Activated CD4-positive, alpha-beta memory T cell treated with anti-CD3 and anti-CD28 coated beads, Interleukin-2, amount 10 ng/mL, durations not matched to agents 7 days and 5 days (primary cell): ENCODE measurements around the gene ANXA3. TPM values are rescaled to one million over a fixed set of nuclear protein-coding genes. Genes with fewer than 3 reads are reported as not detected.

Source experiments
- CTCF ChIA-PET: fragments of 350-600 bp; sonication (Branson Sonifier 250); formaldehyde crosslinking; loops from one replicate; lab custom pipeline; 2021; ENCODE audit warnings: antibody characterized with exemption, inconsistent platforms; lab: Charles Lee
- POLR2A ChIA-PET: fragments of 350-600 bp; sonication (Branson Sonifier 250); formaldehyde crosslinking; loops from one replicate; lab custom pipeline; 2021; ENCODE audit warnings: antibody characterized with exemption; lab: Charles Lee
- DNase-seq: peaks from one replicate; pipeline ENCODE4 v3.0.0-alpha.2; 2020
- H3K27ac Mint-ChIP-seq: one replicate; pipeline ENCODE4 v1.8.0; 2021; ENCODE audit warnings: mild to moderate bottlenecking, mixed read lengths
- H3K27me3 Mint-ChIP-seq: one replicate; pipeline ENCODE4 v1.8.0; 2021; ENCODE audit warnings: mixed read lengths
- H3K36me3 Mint-ChIP-seq: one replicate; pipeline ENCODE4 v1.8.0; 2021; ENCODE audit warnings: low read depth, mixed read lengths
- H3K4me1 Mint-ChIP-seq: one replicate; pipeline ENCODE4 v1.8.0; 2021; ENCODE audit warnings: mixed read lengths
- H3K4me3 Mint-ChIP-seq: one replicate; pipeline ENCODE4 v1.8.0; 2021; ENCODE audit warnings: mild to moderate bottlenecking, mixed read lengths
- H3K9me3 Mint-ChIP-seq: one replicate; pipeline ENCODE4 v1.8.0; 2021; ENCODE audit warnings: mixed read lengths
- total RNA-seq, 2 experiments: library from RNA; stranded (reverse); gene quantifications; one replicate each; pipeline ENCODE4 v1.2.3, GENCODE V29; 2021

The ANXA3 gene
- total RNA-seq, 2 experiments from 2014 or later: 0.38 TPM

- peaks cover 40% of the 10 kb centered on the region for H3K27me3 Mint-ChIP-seq
- no peak overlapping the region for H3K27ac Mint-ChIP-seq
- DNase-seq: no peak
- H3K4me3 Mint-ChIP-seq: no peak overlapping the region
- no peaks in the 10 kb centered on the region for H3K9me3 Mint-ChIP-seq
- peaks cover 10% of the 10 kb centered on the region for H3K4me1 Mint-ChIP-seq
- ChIA-PET POLR2A (no interaction called here), CTCF (no interaction called here)
- H3K36me3 Mint-ChIP-seq: peaks cover 3% of the 10 kb centered on the region
Observed at GRCh38 chr4:78552389-78553042, 946 bp downstream of the ANXA3 start.

- Mint-ChIP-seq H3K9me3 (no peaks in the 10 kb centered on the region), H3K36me3 (peaks cover 3% of the 10 kb centered on the region), H3K27ac (no peak overlapping the region), H3K4me1 (peaks cover 10% of the 10 kb centered on the region), H3K4me3 (no peak overlapping the region), H3K27me3 (peaks cover 40% of the 10 kb centered on the region)
- POLR2A ChIA-PET: no interaction called here
- CTCF ChIA-PET: no interaction called here
- DNase-seq: no peak
Observed at GRCh38 chr4:78553043-78553396, 1.4 kb downstream of the ANXA3 start.

- H3K36me3 Mint-ChIP-seq: peaks cover 3% of the 10 kb centered on the region
- H3K27me3 Mint-ChIP-seq: peaks cover 41% of the 10 kb centered on the region
- H3K4me3 Mint-ChIP-seq: no peak overlapping the region
- ChIA-PET CTCF (no interaction called here), POLR2A (no interaction called here)
- DNase-seq: no peak
- no peaks in the 10 kb centered on the region for H3K9me3 Mint-ChIP-seq
- H3K27ac Mint-ChIP-seq: no peak overlapping the region
- H3K4me1 Mint-ChIP-seq: peaks cover 10% of the 10 kb centered on the region
Observed at GRCh38 chr4:78553529-78554060, 2.0 kb downstream of the ANXA3 start.

GRCh38 chr4:78556665-78557064 lies 5.1 kb downstream of the ANXA3 start:
- H3K27ac Mint-ChIP-seq: no peak overlapping the region
- ChIA-PET POLR2A (no interaction called here), CTCF (no interaction called here)
- no peaks in the 10 kb centered on the region for H3K9me3 Mint-ChIP-seq
- peaks cover 35% of the 10 kb centered on the region for H3K27me3 Mint-ChIP-seq
- H3K4me1 Mint-ChIP-seq: peaks cover 5% of the 10 kb centered on the region
- H3K36me3 Mint-ChIP-seq: no peaks in the 10 kb centered on the region
- no peak for DNase-seq
- H3K4me3 Mint-ChIP-seq: no peak overlapping the region

GRCh38 chr4:78557841-78558240 lies 6.3 kb downstream of the ANXA3 start:
- H3K4me1 Mint-ChIP-seq: no peaks in the 10 kb centered on the region
- ChIA-PET POLR2A (no interaction called here), CTCF (no interaction called here)
- H3K27ac Mint-ChIP-seq: no peak overlapping the region
- no peaks in the 10 kb centered on the region for H3K9me3 Mint-ChIP-seq
- no peak for DNase-seq
- no peaks in the 10 kb centered on the region for H3K36me3 Mint-ChIP-seq
- no peak overlapping the region for H3K4me3 Mint-ChIP-seq
- peaks cover 40% of the 10 kb centered on the region for H3K27me3 Mint-ChIP-seq

- Mint-ChIP-seq H3K4me3 (no peak overlapping the region), H3K27me3 (peaks cover 36% of the 10 kb centered on the region), H3K36me3 (no peaks in the 10 kb centered on the region), H3K9me3 (no peaks in the 10 kb centered on the region), H3K27ac (no peak overlapping the region), H3K4me1 (no peaks in the 10 kb centered on the region)
- ChIA-PET POLR2A (interaction anchor here (0.5 kb wide), 1 partner anchor 10 kb away, joined by 4 read pairs; no protein-coding TSS in a partner anchor), CTCF (no interaction called here)
- DNase-seq: no peak
Observed at GRCh38 chr4:78558410-78558809, 6.8 kb downstream of the ANXA3 start.

GRCh38 chr4:78560296-78560963 lies 8.9 kb downstream of the ANXA3 start:
- H3K27me3 Mint-ChIP-seq: peaks cover 26% of the 10 kb centered on the region
- POLR2A ChIA-PET: no interaction called here
- H3K4me1 Mint-ChIP-seq: no peaks in the 10 kb centered on the region
- no peaks in the 10 kb centered on the region for H3K36me3 Mint-ChIP-seq
- CTCF ChIA-PET: interaction anchor here (0.6 kb wide), 1 partner anchor 964 kb away, joined by 3 read pairs; no protein-coding TSS in a partner anchor
- H3K27ac Mint-ChIP-seq: no peak overlapping the region
- DNase-seq: no peak
- H3K9me3 Mint-ChIP-seq: no peaks in the 10 kb centered on the region
- H3K4me3 Mint-ChIP-seq: no peak overlapping the region

GRCh38 chr4:78561677-78562076 lies 10.1 kb downstream of the ANXA3 start:
- Mint-ChIP-seq H3K36me3 (no peaks in the 10 kb centered on the region), H3K9me3 (no peaks in the 10 kb centered on the region), H3K4me1 (no peaks in the 10 kb centered on the region), H3K27me3 (peaks cover 28% of the 10 kb centered on the region), H3K27ac (no peak overlapping the region), H3K4me3 (no peak overlapping the region)
- no peak for DNase-seq
- ChIA-PET POLR2A (interaction anchor here (0.6 kb wide), 1 partner anchor 47 kb away, joined by 3 read pairs; no protein-coding TSS in a partner anchor), CTCF (no interaction called here)

GRCh38 chr4:78562687-78563086 lies 11.1 kb downstream of the ANXA3 start:
- POLR2A ChIA-PET: interaction anchor here (0.5 kb wide), 1 partner anchor 212 kb away, joined by 3 read pairs; no protein-coding TSS in a partner anchor
- Mint-ChIP-seq H3K36me3 (no peaks in the 10 kb centered on the region), H3K9me3 (no peaks in the 10 kb centered on the region), H3K27me3 (peaks cover 28% of the 10 kb centered on the region), H3K4me1 (no peaks in the 10 kb centered on the region), H3K27ac (no peak overlapping the region), H3K4me3 (no peak overlapping the region)
- CTCF ChIA-PET: no interaction called here
- no peak for DNase-seq

GRCh38 chr4:78565971-78566372 lies 14.4 kb downstream of the ANXA3 start:
- no peak for DNase-seq
- Mint-ChIP-seq H3K9me3 (no peaks in the 10 kb centered on the region), H3K27me3 (peaks cover 19% of the 10 kb centered on the region), H3K36me3 (no peaks in the 10 kb centered on the region), H3K4me1 (no peaks in the 10 kb centered on the region), H3K4me3 (no peak overlapping the region), H3K27ac (no peak overlapping the region)
- ChIA-PET POLR2A (no interaction called here), CTCF (no interaction called here)

- Mint-ChIP-seq H3K27ac (no peak overlapping the region), H3K4me3 (no peak overlapping the region), H3K36me3 (no peaks in the 10 kb centered on the region), H3K4me1 (no peaks in the 10 kb centered on the region), H3K27me3 (peaks cover 18% of the 10 kb centered on the region), H3K9me3 (no peaks in the 10 kb centered on the region)
- ChIA-PET POLR2A (no interaction called here), CTCF (no interaction called here)
- DNase-seq: no peak
Observed at GRCh38 chr4:78566834-78567499, 15.4 kb downstream of the ANXA3 start.

GRCh38 chr4:78567500-78568060 lies 16.0 kb downstream of the ANXA3 start:
- Mint-ChIP-seq H3K27ac (no peak overlapping the region), H3K4me1 (no peaks in the 10 kb centered on the region), H3K36me3 (no peaks in the 10 kb centered on the region), H3K9me3 (no peaks in the 10 kb centered on the region), H3K4me3 (no peak overlapping the region), H3K27me3 (peaks cover 18% of the 10 kb centered on the region)
- no peak for DNase-seq
- ChIA-PET POLR2A (no interaction called here), CTCF (no interaction called here)
